Stromal cell of bone marrow (primary cell): ENCODE data around the gene UBXN10.
"Not testable (repeated sequence)": the region's sequence is repeated elsewhere in the genome, so short reads cannot be mapped to it uniquely, and the experiment has no call there.

ENCODE experiments used
- DNase-seq: peaks from one replicate; pipeline ENCODE4 v3.0.0-alpha.2; 2012; ENCODE audit warnings: low read depth

The UBXN10 gene

DNA sequence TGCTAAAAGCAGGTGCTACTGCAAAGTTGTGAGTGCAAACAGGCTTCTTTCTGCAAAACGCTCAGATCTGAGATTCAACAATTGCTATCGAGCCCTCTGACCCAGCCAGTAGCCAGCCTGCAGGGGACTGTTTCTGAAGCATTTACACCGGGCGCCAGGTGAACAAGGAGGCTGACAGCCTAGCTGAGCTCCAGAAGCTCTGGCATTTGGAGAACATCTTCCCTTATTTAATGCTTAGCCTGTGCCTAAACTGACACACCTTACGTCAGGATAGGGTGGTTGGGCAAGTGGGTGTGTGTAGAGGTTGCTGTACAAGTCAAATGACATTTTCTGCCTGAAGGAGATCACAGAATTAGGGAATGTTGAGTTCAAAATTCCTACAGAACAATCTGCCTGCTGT, 16.3 kb downstream of the UBXN10 start:
- no peak for DNase-seq

DNA sequence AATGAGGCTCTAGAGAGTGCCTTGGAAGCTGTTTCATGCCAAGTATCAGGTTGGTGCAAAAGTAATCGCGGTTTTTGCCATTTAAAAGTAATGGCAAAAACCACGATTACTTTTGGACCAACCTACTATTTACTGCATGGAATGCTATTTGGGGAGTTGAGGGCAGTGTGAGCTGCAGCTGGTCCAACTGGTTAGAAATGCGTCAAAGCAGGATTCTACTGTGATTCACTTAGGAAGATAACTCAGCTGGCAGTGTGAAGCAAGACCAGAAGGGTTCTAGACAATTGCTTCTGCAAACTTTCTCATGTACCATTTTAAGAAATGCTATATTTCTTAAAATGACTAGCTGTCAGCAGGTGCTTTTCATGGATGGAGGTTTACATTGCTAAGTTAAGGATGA, 21.6 kb downstream of the UBXN10 start:
- no peak for DNase-seq

DNA sequence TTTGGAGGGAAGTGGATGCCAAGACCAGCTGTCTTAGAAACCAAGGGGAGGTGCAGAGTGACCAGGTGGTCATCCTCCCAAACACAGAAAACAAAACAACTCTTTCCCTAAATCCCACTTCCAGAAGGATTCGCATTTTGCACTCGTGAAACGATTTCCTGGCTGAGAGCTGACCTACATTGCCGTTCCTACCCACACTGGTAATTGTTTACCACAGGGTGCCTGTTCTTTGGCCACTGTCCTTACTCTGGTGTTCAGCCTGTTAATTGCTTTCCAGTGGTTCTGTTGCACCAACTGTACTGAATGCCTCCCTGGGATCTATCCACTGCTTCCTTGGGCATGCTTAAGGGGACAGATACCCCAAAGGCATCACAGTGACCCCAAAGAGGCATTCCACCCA, 23.6 kb downstream of the UBXN10 start:
- no peak for DNase-seq

DNA sequence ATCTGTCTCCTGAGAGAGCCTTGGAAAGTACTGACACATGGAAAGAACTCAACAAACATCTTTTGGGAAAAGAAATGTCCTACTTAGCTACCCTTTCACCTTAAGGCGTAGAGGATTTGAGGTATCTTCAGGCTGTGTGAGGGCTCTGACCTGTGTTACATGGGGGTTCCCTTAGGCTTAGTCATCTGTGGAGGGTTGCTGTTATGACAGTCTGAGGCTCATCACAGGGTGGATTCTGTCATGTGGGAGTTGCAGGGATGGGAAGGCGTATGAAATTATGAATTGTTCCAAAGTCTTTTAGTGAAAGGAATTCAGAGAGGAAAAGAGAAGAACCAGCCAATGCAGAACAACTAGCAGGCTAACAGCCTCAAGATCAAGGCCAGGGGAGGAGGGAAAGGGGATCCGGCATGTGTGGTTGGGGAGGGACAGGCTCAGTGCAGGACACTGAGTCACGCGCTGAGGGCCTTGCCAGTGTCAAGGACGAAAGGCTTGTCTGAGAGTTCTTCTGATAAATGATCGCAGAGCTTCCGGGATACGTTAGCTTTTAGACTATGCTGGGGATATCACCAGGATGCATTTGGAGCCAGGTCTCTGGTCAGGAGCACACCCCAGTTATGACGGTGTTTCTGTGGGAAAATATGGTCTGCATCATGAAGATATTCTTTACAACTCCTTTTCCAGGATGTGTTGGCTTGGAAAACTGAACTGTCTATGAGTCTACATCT, 25.0 kb downstream of the UBXN10 start:
- no peak for DNase-seq

DNA sequence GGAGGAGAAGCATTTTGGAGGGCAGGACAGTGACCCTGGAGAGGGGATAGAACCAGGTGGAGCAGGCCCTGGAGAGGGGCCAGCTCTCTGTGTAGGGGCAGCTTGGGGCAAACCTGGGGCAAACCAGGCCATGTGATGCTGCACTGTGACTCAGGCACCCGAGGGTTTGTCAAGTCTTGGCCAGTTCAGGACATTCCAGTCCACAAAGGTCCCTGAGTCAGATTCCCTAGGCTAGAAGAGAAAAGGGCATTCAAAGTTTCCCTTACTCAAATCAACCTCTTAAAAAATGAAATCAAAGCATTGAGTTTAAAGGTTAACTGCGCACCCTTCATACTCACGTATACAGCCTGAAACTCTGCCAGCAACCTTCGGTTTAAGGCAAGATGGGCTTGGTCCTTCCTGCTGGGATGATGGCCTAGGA, 25.6 kb downstream of the UBXN10 start:
- no peak for DNase-seq

DNA sequence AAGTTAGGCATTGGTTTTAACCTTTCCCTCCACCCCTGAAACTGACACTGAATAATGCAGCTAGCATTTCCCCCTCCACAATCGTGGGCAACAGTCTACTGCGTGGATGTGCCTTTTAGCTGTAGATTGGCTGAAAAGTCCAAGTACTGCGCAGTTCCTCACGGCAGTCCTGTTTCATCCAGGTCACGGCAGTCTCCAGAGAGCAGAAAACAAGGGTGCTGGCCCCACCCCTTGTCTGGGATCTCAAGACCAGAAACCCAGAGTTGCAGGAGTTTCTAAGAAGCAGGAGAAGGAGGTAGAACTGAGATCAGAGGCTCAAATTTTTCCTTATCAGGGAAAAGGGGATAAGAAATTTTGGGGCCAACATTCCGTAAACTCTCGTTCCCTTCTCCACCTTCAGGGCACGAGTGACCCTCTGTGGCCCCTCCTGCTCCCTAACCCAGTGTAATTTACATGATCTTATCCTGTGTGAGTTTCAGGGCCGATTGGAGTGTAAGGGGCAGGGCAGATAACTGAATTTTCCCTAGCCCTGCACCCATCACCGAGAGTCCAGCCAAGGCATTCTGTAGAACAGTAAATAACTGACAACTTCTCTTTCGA, 26.3 kb downstream of the UBXN10 start:
- no peak for DNase-seq

DNA sequence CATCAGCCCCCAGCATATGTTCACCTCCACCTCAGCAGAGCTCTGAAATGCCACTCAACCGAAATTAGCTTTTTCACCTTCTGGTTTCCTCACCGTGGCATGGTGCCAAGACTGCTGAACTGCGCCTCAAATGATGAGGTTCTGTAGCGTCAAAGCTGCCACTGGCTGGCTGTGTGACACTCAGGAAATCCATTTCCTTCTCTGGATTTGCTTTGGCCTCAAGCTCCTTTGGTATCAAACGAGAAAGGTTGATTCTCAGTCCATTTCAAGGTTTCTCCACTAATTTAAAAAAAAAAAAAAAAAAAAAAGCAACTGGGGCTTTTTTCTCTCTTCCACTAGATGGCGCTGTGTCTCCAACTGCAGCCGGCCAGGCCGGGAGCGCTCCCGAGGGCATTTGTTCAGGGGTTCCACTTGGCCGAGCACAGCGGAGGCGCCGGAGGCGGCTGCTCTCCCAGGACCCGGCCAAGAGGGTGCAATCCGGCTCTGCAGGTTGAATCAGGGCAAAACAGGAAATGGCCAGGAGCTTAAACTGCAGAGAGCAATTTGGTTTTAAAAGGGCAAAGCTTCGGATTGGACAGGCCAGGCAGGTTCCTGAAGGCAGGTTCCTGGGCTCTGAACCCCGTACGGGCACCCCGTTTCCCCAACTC, 26.9 kb downstream of the UBXN10 start:
- no peak for DNase-seq

DNA sequence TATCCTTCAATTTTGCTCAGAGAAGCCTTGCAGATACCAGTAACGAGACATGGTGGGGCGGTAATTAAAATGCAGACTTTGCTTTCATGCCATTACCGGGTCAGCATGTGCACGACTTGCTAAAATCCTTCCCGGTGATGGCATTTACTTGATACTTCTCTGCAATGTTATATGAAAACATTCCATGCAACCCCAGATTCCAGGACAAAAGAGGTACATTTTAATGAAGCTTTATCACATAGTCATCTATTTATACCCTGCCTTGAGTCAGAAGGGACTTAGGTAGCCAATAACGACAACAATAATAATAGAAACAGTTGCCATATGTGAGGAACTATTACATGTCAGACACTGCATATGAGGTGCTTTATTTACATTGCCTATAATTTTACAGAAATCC, 29.8 kb downstream of the UBXN10 start:
- no peak for DNase-seq

DNA sequence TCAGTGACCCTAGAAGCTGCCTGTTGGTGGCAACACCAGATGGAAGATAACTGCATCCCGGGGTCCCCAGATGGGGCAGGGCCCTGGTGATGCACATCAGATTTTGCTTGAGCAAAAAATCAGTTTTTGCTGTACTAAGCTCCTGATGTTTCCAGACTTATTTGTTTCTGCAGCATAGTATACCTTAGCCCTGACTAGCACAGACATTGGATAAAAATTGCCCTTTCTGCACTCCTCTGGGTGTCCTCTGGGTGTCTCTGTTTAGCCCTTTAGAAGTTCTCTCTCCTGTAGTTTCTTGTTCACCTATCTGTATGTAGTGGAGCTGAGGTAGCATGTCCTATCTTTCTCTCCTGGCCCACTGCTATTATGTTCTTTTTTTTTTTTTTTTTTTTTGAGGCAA, 30.7 kb downstream of the UBXN10 start:
- DNase-seq, result no peak

DNA sequence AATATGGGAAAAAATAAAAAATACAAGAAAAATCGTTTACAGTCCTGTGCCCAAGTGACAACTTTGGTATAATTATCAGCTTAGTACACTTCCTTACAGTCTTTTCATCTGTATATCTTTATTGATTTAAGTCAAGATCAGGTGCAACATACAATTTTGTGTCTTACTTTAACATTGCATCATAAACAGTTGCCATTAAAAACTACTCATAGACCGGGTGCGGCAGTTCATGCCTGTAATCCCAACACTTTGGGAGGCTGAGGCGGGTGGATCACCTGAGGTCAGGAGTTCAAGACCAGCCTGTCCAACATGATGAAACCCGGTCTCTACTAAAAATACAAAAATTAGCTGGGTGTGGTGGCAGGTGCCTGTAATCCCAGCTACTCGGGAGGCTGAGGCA, 33.2 kb downstream of the UBXN10 start:
- not testable (repeated sequence) for DNase-seq

DNA sequence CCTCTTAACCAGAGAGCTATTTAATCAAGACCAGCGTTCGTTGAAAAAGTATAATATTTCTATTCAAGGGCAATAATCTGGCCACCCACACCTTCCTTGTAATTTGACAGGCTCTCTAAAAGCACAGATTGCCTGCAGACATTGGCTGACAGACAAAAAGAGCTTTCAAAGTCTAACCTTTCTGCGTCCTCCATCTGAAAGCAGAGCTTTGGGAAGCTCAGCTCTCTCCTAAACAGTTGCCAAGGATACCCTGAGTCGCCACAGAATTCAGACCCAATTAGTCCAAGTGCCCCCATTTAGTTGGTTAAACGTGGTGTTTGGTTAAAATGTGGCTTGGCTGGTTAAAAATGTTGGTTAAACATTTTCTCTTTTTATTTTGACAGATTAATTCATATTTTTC, 34.1 kb downstream of the UBXN10 start:
- no peak for DNase-seq

DNA sequence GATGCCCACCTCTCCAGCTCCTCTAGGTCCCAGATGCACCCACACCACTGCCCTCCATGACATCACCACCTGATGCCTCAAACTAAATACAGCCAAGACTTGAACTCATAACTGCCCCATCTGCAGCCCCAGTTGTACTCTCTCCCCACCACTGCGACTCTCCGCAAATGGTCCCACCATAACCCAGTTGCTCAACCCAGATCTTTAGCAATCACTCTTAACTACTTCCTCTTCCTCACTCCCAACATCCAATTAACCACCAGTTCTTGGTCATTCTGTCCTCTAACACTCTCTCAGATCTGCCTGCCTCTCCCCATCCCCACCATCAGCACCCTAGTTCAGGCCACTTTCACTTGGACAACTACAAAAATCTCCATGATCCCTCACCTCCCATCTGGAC, 37.2 kb downstream of the UBXN10 start:
- no peak for DNase-seq

DNA sequence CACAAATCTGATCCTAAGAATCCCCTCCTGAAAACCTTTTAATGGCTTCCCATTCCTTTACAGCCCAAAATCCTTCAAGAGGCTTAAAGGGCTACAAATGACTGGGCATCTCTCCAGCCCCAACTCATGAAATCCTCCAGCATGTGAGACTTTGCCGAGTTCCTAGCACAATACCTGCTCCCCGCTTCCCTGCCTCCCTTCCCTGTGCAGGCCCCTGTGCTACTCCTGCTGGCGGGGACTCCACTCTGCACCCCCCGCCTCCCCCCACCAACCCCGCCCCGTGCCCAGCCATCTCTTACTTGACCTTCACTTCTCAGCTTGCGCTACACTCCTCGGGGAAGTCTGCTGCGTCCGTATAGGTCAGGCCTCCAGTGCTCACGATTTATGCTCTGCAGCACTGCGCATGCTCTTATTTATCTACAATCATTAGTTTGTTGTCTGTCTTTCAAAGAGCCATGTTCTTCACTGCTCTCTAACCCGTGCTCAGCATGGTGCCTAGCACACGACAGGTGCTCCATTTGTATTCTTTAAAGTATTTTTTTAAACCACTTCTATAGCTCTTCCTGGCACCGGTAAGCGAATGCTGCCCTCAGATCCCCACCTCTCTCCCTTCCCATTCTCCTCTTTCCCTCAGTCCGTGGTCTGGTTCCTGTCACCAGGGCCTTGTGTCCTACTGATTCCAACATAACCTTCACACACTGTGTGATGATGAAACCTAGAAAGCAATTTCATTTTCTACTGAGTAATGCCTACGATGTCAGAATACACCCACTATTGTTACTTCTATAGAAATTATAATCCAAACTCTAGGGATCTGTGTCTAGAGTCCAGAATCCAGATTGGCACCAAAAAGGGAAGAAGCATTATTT, 37.9 kb downstream of the UBXN10 start:
- no peak for DNase-seq

DNA sequence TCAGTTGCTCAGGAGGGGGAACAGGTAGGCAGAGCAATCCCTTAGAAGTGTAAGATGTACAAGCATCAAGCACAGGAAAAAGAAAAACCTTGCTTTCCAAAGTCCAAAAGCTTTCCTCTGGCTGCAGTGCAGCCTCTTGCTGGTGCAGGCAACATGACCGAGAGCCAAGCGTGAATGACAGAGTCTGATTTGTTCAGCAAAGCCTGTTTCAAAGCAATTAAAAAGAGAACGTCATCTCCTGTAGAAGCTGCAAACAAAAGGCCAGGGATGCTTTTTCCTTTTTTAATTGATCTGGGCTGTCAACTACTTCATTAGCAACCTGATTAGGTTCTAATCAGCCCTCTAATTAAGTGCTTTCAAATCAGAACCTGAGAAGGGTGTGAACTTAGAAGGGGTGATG, 38.6 kb downstream of the UBXN10 start:
- DNase-seq, result no peak

DNA sequence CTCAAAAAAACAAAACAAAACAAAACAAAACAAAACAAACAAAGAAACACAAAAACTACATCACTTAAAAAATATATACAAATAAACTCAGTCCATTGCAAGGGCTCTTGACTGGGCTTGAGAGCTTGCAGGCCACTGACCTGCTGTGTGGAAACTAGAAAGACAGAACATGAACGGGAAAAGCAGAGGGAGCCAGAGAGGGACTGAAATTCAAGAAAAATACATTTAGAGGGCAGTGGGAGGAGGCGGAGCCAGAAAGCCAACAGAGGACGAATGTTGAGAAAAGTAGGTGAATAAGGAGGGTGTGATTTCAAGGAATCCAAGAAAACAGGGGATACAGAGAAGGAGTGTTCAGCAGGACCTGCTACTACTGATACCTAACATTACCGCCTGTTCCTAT, 41.8 kb downstream of the UBXN10 start:
- DNase-seq, result no peak

DNA sequence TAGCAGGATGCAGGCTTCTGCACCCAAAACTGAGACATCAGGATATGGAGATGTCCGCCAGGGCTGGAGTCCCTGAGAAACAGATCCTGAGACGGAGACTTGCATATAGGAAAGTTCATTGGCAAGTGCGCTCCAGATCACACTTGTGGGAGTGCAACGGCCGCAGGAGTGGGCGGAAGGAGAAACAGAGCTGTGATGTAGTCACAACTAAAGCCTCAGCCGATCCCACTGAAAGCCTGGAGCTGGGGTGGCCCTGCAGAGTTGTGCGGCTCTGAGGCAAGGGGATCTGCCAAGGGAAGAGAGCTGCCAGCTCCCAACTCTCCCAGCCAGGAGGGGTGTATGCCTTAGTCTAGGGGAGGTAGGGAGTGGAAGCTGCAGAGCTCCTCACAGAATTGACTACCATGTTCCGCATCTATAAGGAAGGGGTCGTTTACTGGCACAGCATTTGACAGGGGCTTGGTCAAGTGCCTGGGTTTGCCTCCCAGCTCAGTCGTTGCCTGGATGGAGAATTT, 42.5 kb downstream of the UBXN10 start:
- DNase-seq, result no peak

DNA sequence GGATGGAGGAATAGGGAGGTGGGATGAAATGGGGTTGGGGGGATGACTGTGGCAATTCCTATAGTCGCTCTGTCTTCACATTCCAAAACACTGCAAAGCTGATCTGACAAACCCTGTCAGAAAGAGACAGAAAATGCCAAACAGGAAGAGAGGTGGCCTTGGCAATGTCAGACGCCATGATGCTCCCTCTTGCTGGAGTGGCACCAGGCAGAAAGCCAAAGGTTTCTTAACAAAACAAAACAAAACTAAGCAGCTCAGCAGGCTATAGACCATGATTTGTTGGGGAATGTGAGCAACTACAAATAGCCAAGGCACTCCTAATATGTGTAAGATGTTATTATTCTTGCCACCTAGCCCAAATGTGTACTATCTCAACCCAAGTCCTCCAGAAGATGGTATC, 43.3 kb downstream of the UBXN10 start:
- DNase-seq, result no peak

DNA sequence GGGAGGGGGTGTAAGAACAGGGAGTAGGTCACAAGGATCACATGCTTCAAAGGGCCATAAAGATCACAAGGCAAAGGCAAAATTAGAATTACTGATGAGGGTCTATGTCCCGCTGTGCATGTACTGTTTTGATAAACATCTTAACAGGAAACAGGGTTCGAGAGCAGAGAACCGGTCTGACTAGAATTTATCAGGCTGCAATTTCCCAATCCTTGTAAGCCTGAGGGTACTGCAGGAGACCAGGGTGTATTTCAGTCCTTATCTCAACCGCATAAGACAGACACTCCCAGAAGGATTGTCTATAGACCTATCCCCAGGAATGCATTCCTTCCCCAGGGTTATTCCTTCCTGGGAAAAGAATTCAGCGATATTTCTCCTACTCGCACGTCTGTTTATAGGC, 46.7 kb downstream of the UBXN10 start:
- not testable (repeated sequence) for DNase-seq

DNA sequence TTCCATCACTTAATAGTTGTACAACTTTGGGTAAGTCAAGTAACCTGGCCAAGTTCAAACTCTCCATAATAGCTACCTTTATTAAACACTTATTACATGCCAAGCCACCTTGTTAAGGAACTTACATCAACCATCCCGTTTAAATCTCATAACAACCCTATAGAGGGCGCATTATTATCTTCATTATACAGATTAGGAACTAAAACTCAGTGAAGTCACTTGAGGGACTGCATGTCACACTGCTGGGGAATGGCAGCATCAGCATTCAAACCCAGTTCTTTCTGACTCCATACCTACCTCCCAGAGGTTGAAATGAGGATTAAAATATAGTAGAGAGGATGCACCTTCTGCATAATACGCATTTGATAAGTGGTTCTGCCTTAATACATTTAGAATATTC, 47.5 kb downstream of the UBXN10 start:
- DNase-seq, result no peak

DNA sequence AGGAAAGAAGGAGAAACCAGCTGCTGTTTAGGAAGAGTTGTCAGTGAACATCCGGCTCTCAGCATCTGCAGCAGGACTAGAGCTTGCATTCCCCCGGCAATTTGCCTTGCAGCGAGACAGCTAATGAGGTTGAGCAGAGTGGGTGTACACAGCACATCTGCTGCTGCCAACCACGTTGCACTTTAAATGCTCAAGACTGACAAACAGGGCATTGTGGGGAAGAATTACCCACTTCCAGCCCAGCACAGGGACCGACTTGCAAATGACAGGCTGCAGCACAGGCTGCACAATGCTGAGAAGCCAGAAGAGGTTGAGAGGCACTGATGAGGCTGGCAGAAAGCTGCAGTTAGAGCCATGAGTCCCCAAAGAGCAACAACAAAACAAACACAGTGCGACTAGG, 48.0 kb downstream of the UBXN10 start:
- DNase-seq, result no peak

DNA sequence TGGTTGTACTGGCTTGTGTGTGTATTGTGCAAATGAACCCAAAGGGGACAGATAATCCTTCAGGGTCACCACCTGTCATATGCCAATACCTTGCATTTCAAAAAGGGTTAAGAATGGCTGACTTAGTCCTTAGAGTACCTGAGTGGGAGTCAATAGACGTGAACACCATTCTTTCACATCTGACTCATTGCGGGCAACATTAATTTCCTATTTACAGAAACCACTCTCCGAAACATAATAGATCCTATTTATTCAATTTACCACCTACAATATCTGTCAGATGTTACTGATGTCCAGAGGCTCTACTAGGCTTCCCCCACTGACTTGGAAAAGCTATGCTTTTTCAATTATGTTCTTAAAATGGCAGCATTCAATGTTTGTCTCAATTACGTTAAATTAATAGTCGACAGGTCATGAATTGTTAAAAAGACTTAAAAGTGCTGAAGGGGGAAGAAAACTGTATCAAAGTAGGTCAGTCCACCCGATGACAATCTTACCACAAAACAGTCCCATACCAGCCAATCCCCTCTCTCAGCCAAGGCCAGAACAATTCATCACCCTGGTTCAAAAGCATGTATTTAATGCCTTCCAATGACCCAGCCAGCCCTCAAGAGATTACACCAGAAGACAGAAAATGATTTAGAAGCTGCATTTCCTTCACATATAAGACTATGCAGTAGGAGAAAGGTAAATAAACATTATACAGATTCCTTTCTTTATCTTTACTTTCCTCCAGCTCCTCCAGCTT, 49.1 kb downstream of the UBXN10 start:
- DNase-seq, result no peak

DNA sequence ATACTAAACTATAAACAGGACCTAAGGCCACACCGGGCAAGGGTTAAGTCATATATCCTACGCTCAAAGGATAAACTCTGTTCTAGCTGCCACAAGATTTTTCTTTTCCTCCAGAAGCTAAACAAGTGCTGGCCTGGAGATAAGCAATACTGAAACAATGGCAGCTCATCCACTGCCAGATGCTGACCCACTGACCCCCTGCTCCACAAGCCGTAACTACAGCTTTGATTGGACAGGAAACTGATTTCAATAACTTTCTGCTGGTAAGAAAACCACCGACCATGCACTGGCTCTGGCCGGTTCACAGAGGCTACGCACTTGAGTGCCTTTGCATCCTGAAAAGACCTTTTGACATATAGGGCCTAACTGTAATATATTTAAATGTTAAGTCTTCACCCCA, 51.8 kb downstream of the UBXN10 start:
- DNase-seq, result no peak
